Nephron (organoid): ENCODE data around the gene MEGF9.
A peak's percentile ranks its signal among the peaks of the same experiment; 100 is the strongest.

Source experiments
- H3K27ac Mint-ChIP-seq, 3 experiments: 2 replicates each; pipeline ENCODE4 v1.8.0; 2020; ENCODE audit warnings: mixed read lengths in 3 of 3, mild to moderate bottlenecking in 2 of 3, moderate library complexity in 1 of 3
- H3K27me3 Mint-ChIP-seq: 2 replicates; pipeline ENCODE4 v1.8.0; 2021; ENCODE audit warnings: low read depth, mild to moderate bottlenecking, moderate library complexity, mixed read lengths
- H3K36me3 Mint-ChIP-seq: 2 replicates; pipeline ENCODE4 v1.8.0; 2020; ENCODE audit warnings: low read depth, mixed read lengths
- H3K4me1 Mint-ChIP-seq: 2 replicates; pipeline ENCODE4 v1.8.0; 2020; ENCODE audit warnings: mixed read lengths
- H3K4me3 Mint-ChIP-seq, 3 experiments: 2 replicates each; pipeline ENCODE4 v1.8.0; 2020; ENCODE audit warnings: mild to moderate bottlenecking in 3 of 3, mixed read lengths in 3 of 3, moderate library complexity in 2 of 3
- H3K9me3 Mint-ChIP-seq: 2 replicates; pipeline ENCODE4 v1.8.0; 2020; ENCODE audit warnings: mixed read lengths
- TF ChIP-seq, protein P1 (sequence below), 3 experiments: fragments of 200-600 bp; sonication (generic); IDR thresholded peaks; one replicate each; pipeline ENCODE4 v1.5.0; 2021; ENCODE audit warnings: antibody characterized with exemption in 3 of 3; ENCODE audit not compliant: unreplicated experiment in 3 of 3

The MEGF9 gene

DNA sequence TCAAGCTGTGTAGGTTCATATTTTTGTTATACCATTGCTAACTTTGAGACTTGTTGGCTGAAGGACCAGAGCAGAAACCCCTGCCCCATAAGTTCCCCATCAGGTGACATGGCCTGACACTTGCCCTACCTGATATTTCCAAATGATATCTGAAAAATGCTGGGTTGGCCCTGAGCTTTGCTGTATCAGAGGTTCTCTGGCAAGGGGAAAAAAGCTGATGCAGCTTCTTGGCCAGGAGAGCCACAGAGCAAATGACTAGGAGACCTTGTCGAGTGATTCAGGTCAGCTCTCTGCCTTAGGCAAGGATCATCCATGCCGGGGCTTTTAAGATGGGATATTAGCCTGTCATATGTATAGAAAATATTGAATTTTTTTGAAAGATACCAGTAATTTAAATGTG is 2.9 kb upstream of the MEGF9 start:
- H3K4me3 Mint-ChIP-seq, result no peak overlapping the region
- H3K27ac Mint-ChIP-seq, result no peak overlapping the region
- H3K4me1 Mint-ChIP-seq, result peaks cover 23% of the 10 kb centered on the region
- H3K36me3 Mint-ChIP-seq, result no peaks in the 10 kb centered on the region
- TF ChIP-seq, protein P1, sequence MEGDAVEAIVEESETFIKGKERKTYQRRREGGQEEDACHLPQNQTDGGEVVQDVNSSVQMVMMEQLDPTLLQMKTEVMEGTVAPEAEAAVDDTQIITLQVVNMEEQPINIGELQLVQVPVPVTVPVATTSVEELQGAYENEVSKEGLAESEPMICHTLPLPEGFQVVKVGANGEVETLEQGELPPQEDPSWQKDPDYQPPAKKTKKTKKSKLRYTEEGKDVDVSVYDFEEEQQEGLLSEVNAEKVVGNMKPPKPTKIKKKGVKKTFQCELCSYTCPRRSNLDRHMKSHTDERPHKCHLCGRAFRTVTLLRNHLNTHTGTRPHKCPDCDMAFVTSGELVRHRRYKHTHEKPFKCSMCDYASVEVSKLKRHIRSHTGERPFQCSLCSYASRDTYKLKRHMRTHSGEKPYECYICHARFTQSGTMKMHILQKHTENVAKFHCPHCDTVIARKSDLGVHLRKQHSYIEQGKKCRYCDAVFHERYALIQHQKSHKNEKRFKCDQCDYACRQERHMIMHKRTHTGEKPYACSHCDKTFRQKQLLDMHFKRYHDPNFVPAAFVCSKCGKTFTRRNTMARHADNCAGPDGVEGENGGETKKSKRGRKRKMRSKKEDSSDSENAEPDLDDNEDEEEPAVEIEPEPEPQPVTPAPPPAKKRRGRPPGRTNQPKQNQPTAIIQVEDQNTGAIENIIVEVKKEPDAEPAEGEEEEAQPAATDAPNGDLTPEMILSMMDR (IDR thresholded peaks at IDR 0.05; ENCODE audit: unreplicated experiment in 3 of 3), result no peak
- H3K27me3 Mint-ChIP-seq, result peaks cover 3% of the 10 kb centered on the region
- H3K9me3 Mint-ChIP-seq, result no peaks in the 10 kb centered on the region

DNA sequence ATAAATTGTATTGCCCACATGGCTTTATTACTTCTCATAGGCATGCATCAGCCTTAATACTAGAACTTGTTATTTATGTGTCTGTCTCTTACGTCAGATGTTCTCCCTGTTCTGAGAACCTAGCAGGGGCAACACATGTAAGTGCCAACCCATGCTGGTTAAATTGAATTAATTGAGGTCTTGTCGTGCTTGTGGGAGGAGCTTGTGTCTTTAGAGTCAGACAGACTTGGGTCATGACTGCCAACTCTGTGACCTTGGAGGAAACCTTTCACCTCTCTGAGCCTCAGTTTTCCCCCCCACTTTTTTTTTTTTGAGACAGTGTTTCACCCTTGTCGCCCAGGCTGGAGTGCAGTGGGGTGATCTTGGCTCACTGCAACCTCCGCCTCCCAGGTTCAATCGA is 2.2 kb upstream of the MEGF9 start:
- H3K9me3 Mint-ChIP-seq, result no peaks in the 10 kb centered on the region
- H3K4me3 Mint-ChIP-seq, result peak overlapping the region; percentile 74 to 87 (median 78)
- H3K27me3 Mint-ChIP-seq, result peaks cover 3% of the 10 kb centered on the region
- H3K36me3 Mint-ChIP-seq, result no peaks in the 10 kb centered on the region
- H3K27ac Mint-ChIP-seq, result peak overlapping the region; percentile 21 to 67 (median 42)
- TF ChIP-seq, protein P1 (IDR thresholded peaks at IDR 0.05; ENCODE audit: unreplicated experiment in 3 of 3), result no peak
- peaks cover 30% of the 10 kb centered on the region for H3K4me1 Mint-ChIP-seq

DNA sequence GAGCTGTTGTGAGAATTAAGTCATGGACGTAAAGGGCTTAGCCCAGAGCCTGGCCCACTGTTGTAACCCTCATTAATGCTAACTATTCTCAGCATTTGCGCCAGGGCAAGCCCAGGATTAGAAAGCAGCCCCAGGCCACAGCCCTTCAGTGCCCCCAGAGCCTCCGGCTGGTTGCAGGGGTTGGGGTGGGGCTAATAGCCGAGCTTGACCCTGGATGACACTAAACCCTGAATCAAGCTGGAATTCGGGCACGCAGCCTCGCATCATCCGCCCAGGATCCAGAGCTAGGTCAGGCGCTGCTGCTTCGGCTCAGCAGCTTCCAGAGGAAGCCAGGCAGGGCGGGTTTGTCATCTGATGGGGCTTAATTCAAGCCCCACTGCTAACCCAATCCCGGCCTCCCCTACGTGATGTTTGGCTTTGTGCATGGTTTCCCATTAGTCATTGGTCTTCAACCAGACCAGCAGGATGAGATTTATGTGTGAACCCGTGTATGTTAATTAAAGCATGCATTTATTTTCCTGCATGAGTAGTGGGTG is 1.2 kb upstream of the MEGF9 start:
- Mint-ChIP-seq H3K9me3 (no peaks in the 10 kb centered on the region), H3K4me1 (peaks cover 40% of the 10 kb centered on the region), H3K4me3 (peak overlapping the region; percentile 74 to 87 (median 78)), H3K36me3 (no peaks in the 10 kb centered on the region), H3K27me3 (peaks cover 3% of the 10 kb centered on the region), H3K27ac (peak overlapping the region; percentile 42 to 72 (median 67))
- TF ChIP-seq, protein P1 (IDR thresholded peaks at IDR 0.05; ENCODE audit: unreplicated experiment in 3 of 3), result no peak

DNA sequence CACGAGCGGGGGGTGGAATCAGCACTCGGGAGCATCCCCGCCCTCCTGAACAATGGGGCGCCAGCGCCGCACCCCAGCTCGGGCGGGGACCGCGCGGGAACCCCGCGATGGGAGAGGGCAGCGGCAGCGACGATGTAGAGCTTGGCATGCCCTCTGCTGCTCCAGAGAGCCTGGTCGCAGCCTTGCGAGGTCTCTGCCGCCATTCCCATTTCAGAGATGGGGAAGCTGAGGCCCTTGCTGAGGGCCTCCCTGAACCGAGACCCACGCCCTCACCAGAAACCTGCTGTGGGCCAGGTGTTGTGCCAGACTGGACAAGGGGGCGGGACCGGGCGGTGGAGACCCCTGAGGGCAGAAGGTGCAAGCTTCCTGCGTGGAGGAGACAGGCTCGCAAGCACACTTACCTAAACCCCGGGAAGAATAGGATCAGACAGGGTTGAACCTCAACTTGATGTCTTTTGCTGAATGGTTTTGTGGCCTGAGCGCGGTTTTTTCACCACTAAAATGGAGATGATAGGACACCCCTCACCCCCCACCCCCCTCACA is 647 bp upstream of the MEGF9 start:
- Mint-ChIP-seq H3K4me3 (peak overlapping the region; percentile 74 to 87 (median 78)), H3K27ac (peak overlapping the region; percentile 52 to 73 (median 67)), H3K27me3 (peaks cover 3% of the 10 kb centered on the region), H3K4me1 (peaks cover 40% of the 10 kb centered on the region), H3K36me3 (no peaks in the 10 kb centered on the region), H3K9me3 (no peaks in the 10 kb centered on the region)
- TF ChIP-seq, protein P1 (IDR thresholded peaks at IDR 0.05; ENCODE audit: unreplicated experiment in 3 of 3), result no peak

DNA sequence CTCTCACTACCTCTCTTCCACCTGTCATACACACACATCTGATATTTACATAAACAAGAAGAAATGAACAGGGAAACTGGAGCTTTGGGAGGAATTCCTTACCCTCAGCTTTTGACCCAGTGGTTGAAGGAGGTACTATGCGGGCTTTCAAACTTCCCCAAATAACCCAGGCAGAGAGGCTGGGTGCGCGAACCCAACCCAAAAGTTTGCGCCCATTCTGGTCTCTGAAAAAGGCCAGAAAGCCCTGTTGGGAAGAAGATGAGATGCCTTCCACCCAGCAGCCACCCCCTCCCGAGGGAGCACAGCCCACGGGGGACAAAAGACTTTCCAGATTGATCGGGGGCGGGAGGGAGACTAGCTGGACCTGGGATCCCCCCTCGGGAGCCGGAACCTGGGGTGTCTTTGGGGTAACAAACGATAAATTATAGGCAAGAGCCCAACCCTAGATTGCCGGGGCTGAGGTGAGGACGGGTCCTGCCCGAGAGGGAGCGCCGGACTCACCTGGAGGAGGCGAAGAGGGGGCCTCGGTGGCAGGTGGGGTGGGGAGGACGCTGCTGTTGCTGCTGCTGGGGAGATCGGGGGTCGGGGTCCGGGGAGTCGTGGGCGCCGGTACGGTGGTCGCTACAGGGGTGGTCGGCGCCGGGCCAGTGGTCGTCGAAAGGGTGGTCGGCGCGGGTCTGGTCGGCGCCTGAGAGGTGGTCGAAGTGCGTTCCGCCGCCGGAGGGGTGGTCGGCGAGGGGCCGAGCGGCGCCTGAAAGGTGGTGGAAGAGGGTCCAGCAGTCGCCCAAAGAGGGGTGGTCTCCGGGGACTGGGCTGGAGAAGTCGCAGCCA is 798 bp downstream of the MEGF9 start:
- TF ChIP-seq, protein P1 (IDR thresholded peaks at IDR 0.05; ENCODE audit: unreplicated experiment in 3 of 3), result peak in 1 of 3 experiments; percentile 15
- H3K27ac Mint-ChIP-seq, result peak overlapping the region; percentile 67 to 73 (median 67)
- H3K36me3 Mint-ChIP-seq, result no peaks in the 10 kb centered on the region
- H3K4me3 Mint-ChIP-seq, result peak overlapping the region; percentile 91 to 97 (median 92)
- H3K4me1 Mint-ChIP-seq, result peaks cover 40% of the 10 kb centered on the region
- H3K27me3 Mint-ChIP-seq, result peaks cover 3% of the 10 kb centered on the region
- no peaks in the 10 kb centered on the region for H3K9me3 Mint-ChIP-seq
